Tibial nerve (tissue), 4 donors: Measurements from ENCODE around the gene AHCYL1. TPM values are rescaled to one million over a fixed set of nuclear protein-coding genes. Genes with fewer than 3 reads are reported as not detected.
A peak's percentile ranks its signal among the peaks of the same experiment; 100 is the strongest.

ENCODE experiments used
- DNase-seq, 2 donors: peaks; one replicate each; pipeline ENCODE4 v3.0.0-alpha.2; 2019; ENCODE audit warnings: low spot score in 2 of 2
- H3K27ac ChIP-seq, 4 donors: fragments of 200-600 bp; sonication (generic) in 3 of 4; one replicate each; pipeline ENCODE4 v1.5.1; 2017 to 2019; ENCODE audit warnings: mild to moderate bottlenecking in 1 of 4
- H3K27me3 ChIP-seq, 2 donors: fragments of 200-600 bp; sonication (generic) in 1 of 2; one replicate each; pipeline versions ENCODE4 v1.5.1 to v1.6.0; 2017 to 2019
- H3K36me3 ChIP-seq, 3 donors: fragments of 200-600 bp; sonication (generic); one replicate each; pipeline ENCODE4 v1.5.1; 2018 to 2019
- H3K4me1 ChIP-seq, 4 donors: fragments of 200-600 bp; sonication (generic) in 3 of 4; one replicate each; pipeline ENCODE4 v1.5.1; 2017 to 2019
- H3K4me3 ChIP-seq, 4 donors: fragments of 200-600 bp; sonication (generic) in 3 of 4; one replicate each; pipeline ENCODE4 v1.5.1; 2017 to 2019; ENCODE audit warnings: mild to moderate bottlenecking in 1 of 4, moderate library complexity in 1 of 4
- H3K9me3 ChIP-seq, 4 donors: fragments of 200-600 bp; sonication (generic) in 3 of 4; one replicate each; pipeline ENCODE4 v1.5.1; 2017 to 2019
- EP300 ChIP-seq, 2 donors: sonication (generic); formaldehyde crosslinking; IDR thresholded peaks; one replicate each; pipeline ENCODE4 v1.6.1; 2017; ENCODE audit warnings: antibody characterized with exemption in 2 of 2, mild to moderate bottlenecking in 1 of 2
- POLR2A ChIP-seq, 2 donors: fragments of 450-650 bp; IDR thresholded peaks; one replicate each; pipeline ENCODE4 v1.6.1; 2017; ENCODE audit warnings: antibody characterized with exemption in 2 of 2, mild to moderate bottlenecking in 2 of 2, moderate library complexity in 2 of 2
- WGBS, 2 donors: methylation state at CpG; one replicate each; pipeline ENCODE4 v1.1.5; 2018; 5-methylcytosine and 5-hydroxymethylcytosine counted together
- total RNA-seq, 4 donors: library from RNA; depleted of rRNA; stranded (reverse); fragments of >200 nt; gene quantifications; one replicate each; pipeline ENCODE4 v1.1.0, GENCODE V29; 2016
- TF ChIP-seq, protein P1 (sequence below), 5 experiments: fragments of 200-600 bp in 3 of 5; fragments of 450-650 bp in 2 of 5; sonication (generic) in 3 of 5; IDR thresholded peaks; one replicate each; pipeline ENCODE4 v1.5.1; 2016 to 2019; ENCODE audit warnings: antibody characterized with exemption in 5 of 5, mild to moderate bottlenecking in 3 of 5, moderate library complexity in 2 of 5

The AHCYL1 gene
- total RNA-seq, 4 donors from 2014 or later = 45.4 to 76.3 (median 55.6) TPM

GRCh38 chr1:109974191-109974590, 10.4 kb upstream of the AHCYL1 start:
- Histone ChIP-seq H3K4me3 (no peak overlapping the region), H3K27ac (no peak overlapping the region), H3K9me3 (no peaks in the 10 kb centered on the region), H3K36me3 (no peaks in the 10 kb centered on the region), H3K27me3 (no peaks in the 10 kb centered on the region), H3K4me1 (peaks cover 0 to 24% (median 2%) of the 10 kb centered on the region in 4 donors)
- TF ChIP-seq EP300 (IDR thresholded peaks at IDR 0.05) = no peak
- TF ChIP-seq POLR2A (IDR thresholded peaks at IDR 0.05) = no peak
- TF ChIP-seq, protein P1, sequence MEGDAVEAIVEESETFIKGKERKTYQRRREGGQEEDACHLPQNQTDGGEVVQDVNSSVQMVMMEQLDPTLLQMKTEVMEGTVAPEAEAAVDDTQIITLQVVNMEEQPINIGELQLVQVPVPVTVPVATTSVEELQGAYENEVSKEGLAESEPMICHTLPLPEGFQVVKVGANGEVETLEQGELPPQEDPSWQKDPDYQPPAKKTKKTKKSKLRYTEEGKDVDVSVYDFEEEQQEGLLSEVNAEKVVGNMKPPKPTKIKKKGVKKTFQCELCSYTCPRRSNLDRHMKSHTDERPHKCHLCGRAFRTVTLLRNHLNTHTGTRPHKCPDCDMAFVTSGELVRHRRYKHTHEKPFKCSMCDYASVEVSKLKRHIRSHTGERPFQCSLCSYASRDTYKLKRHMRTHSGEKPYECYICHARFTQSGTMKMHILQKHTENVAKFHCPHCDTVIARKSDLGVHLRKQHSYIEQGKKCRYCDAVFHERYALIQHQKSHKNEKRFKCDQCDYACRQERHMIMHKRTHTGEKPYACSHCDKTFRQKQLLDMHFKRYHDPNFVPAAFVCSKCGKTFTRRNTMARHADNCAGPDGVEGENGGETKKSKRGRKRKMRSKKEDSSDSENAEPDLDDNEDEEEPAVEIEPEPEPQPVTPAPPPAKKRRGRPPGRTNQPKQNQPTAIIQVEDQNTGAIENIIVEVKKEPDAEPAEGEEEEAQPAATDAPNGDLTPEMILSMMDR (IDR thresholded peaks at IDR 0.05) = no peak
- no peak for DNase-seq
- WGBS, 2 donors = 92 to 98% methylated on average over 3 of the region's 3 CpGs

DNA sequence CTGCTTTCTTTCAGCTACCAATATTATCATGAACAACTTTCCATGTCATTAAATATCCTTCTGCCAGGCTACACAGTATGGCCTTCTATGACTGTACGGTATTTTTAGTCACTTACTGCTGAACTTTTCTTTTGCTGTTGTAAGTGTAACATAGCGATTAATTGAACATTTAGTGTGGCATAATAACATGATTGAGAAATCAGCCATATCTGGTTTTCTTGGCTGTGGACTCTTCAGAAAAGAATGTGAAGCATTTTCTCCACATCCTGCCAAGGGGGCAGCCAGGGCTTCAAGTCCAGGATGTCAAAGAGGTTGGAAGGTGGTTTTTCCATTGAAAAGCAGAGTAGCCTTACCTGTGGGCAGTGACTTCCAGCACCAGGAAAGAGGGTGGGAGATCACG, 8.8 kb upstream of the AHCYL1 start:
- DNase-seq = no peak
- TF ChIP-seq EP300 (IDR thresholded peaks at IDR 0.05) (peak in 1 of 2 donors; percentile 44), POLR2A (IDR thresholded peaks at IDR 0.05) (no peak)
- TF ChIP-seq, protein P1 (IDR thresholded peaks at IDR 0.05) = no peak
- Histone ChIP-seq H3K27ac (no peak overlapping the region), H3K4me1 (peaks cover 0 to 39% (median 13%) of the 10 kb centered on the region in 4 donors), H3K4me3 (no peak overlapping the region), H3K36me3 (no peaks in the 10 kb centered on the region), H3K9me3 (no peaks in the 10 kb centered on the region), H3K27me3 (no peaks in the 10 kb centered on the region)
- 75 to 77% methylated on average over 3 of the region's 3 CpGs for WGBS, 2 donors

DNA sequence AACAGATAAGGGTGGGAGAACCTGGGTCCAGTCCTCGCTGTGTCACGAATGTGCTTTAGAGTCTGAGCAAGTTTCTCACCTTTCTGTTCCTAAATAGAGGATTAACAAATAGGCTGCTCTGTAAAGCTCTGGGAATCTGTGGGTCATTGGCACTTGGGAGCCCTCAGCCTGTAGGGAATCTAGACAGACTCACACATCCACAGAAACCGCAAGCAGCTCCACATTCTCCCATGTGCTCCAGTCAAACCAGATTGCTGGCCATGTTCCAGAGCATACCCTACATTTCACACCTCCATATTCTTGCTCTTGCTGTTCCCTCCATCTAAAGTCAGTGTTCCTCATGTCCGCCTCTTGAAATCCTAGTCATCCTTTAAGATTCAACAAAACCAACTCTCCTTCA, 7.8 kb upstream of the AHCYL1 start:
- H3K36me3 ChIP-seq = no peaks in the 10 kb centered on the region
- H3K4me3 ChIP-seq = no peak overlapping the region
- peaks cover 0 to 50% (median 14%) of the 10 kb centered on the region in 4 donors for H3K4me1 ChIP-seq
- TF ChIP-seq, protein P1 (IDR thresholded peaks at IDR 0.05) = no peak
- TF ChIP-seq EP300 (IDR thresholded peaks at IDR 0.05) = no peak
- TF ChIP-seq POLR2A (IDR thresholded peaks at IDR 0.05) = no peak
- peak overlapping the region in 1 of 4 donors; percentile 70 for H3K27ac ChIP-seq
- no peaks in the 10 kb centered on the region for H3K9me3 ChIP-seq
- 95 to 96% methylated on average over 4 of the region's 4 CpGs for WGBS, 2 donors
- H3K27me3 ChIP-seq = no peaks in the 10 kb centered on the region
- DNase-seq = no peak

GRCh38 chr1:109977225-109977624, 7.3 kb upstream of the AHCYL1 start:
- no peak overlapping the region for H3K4me3 ChIP-seq
- peak overlapping the region in 2 of 4 donors; percentile 11 to 70 for H3K27ac ChIP-seq
- no peaks in the 10 kb centered on the region for H3K36me3 ChIP-seq
- H3K27me3 ChIP-seq = no peaks in the 10 kb centered on the region
- TF ChIP-seq, protein P1 (IDR thresholded peaks at IDR 0.05) = no peak
- TF ChIP-seq EP300 (IDR thresholded peaks at IDR 0.05) = no peak
- TF ChIP-seq POLR2A (IDR thresholded peaks at IDR 0.05) = no peak
- no peak for DNase-seq
- peaks cover 0 to 52% (median 14%) of the 10 kb centered on the region in 4 donors for H3K4me1 ChIP-seq
- H3K9me3 ChIP-seq = no peaks in the 10 kb centered on the region
- WGBS, 2 donors = 71 to 80% methylated on average over 8 of the region's 8 CpGs

- 77 to 80% methylated on average over 10 to 12 of the region's 12 CpGs for WGBS, 2 donors
- peak overlapping the region in 2 of 4 donors; percentile 54 to 70 for H3K27ac ChIP-seq
- H3K4me3 ChIP-seq = no peak overlapping the region
- peaks cover 0 to 55% (median 14%) of the 10 kb centered on the region in 4 donors for H3K4me1 ChIP-seq
- DNase-seq = peak in 1 of 2 donors; percentile 46
- no peaks in the 10 kb centered on the region for H3K36me3 ChIP-seq
- H3K27me3 ChIP-seq = no peaks in the 10 kb centered on the region
- H3K9me3 ChIP-seq = no peaks in the 10 kb centered on the region
- no peak for TF ChIP-seq EP300 (IDR thresholded peaks at IDR 0.05)
- no peak for TF ChIP-seq POLR2A (IDR thresholded peaks at IDR 0.05)
- TF ChIP-seq, protein P1 (IDR thresholded peaks at IDR 0.05) = no peak
Measured at GRCh38 chr1:109977657-109978378, 6.7 kb upstream of the AHCYL1 start.
